Measurements from ENCODE around the gene RUVBL2.

Gene RUVBL2

DNA sequence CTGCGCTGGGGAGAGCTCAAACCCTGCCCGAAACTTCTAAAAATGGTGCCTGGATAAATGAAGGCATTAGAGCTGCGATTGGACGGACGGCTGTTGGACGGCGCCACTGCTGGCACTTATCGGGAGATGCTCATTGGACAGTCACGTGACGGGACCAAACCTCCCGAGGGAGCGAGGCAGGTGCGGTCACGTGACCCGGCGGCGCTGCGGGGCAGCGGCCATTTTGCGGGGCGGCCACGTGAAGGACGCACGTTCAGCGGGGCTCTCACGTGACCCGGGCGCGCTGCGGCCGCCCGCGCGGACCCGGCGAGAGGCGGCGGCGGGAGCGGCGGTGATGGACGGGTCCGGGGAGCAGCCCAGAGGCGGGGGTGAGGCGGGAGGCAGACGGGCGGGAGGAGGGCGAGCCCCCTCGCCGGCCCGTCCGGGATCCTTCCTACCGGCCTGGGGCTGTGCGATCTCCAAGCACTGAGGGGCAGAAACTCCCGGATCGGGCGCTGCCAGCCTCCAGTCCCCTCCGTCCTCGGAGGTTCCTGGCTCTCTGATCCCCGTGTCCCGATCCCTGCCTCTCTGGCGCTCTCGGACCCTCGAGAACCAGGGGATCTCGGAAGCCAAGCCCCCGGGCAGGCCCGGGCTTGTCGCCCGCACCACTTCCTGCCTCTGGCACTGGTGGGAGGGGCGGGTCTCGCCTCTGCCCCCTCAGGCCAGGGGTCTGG is 38.9 kb upstream of the RUVBL2 start, which contains the start of gene BAX:
Gene BAX (plus strand): TSS at position 281 of the 713 bp plus-strand sequence. CDS start 54 bp downstream, at position 335.
- H3K9me3 ChIP-seq (ENCODE audit: control insufficient read depth in 1 of 2, low read length in 2 of 2) = no peaks in the 10 kb centered on the region
- peak within 1 kb of the TSS; percentile 94 to 98 for H3K9ac ChIP-seq (ENCODE audit: low read depth in 1 of 2, low read length in 2 of 2)
- H3K27me3 ChIP-seq (ENCODE audit: control insufficient read depth in 1 of 2, insufficient read depth in 2 of 2, low read length in 2 of 2) = no peaks in the 10 kb centered on the region
- H3K4me3 ChIP-seq (ENCODE audit: low read depth in 1 of 2, low read length in 2 of 2) = peak within 1 kb of the TSS; percentile 87 to 89
- peak within 1 kb of the TSS; percentile 74 for H3K27ac ChIP-seq (ENCODE audit: low read depth, low read length)
- H3K36me3 ChIP-seq (ENCODE audit: control insufficient read depth in 1 of 2, insufficient read depth in 2 of 2, low read length in 2 of 2) = peaks cover 0 to 7% of the 10 kb centered on the region in 2 donors
- peaks cover 12 to 14% of the 10 kb centered on the region in 2 donors for H3K4me1 ChIP-seq (ENCODE audit: control insufficient read depth in 1 of 2, insufficient read depth in 2 of 2, low read length in 2 of 2)

GRCh38 chr19:48955308-48955958 is 38.3 kb upstream of the RUVBL2 start:
- Histone ChIP-seq H3K4me1 (ENCODE audit: control insufficient read depth in 1 of 2, insufficient read depth in 2 of 2, low read length in 2 of 2) (peaks cover 12 to 18% of the 10 kb centered on the region in 2 donors), H3K36me3 (ENCODE audit: control insufficient read depth in 1 of 2, insufficient read depth in 2 of 2, low read length in 2 of 2) (peaks cover 0 to 7% of the 10 kb centered on the region in 2 donors), H3K9ac (ENCODE audit: low read depth in 1 of 2, low read length in 2 of 2) (peak overlapping the region; percentile 94 to 98), H3K27ac (ENCODE audit: low read depth, low read length) (peak overlapping the region; percentile 74), H3K27me3 (ENCODE audit: control insufficient read depth in 1 of 2, insufficient read depth in 2 of 2, low read length in 2 of 2) (no peaks in the 10 kb centered on the region), H3K9me3 (ENCODE audit: control insufficient read depth in 1 of 2, low read length in 2 of 2) (no peaks in the 10 kb centered on the region), H3K4me3 (ENCODE audit: low read depth in 1 of 2, low read length in 2 of 2) (peak overlapping the region; percentile 87 to 89)

GRCh38 chr19:48958006-48958405 is 35.7 kb upstream of the RUVBL2 start:
- no peaks in the 10 kb centered on the region for H3K27me3 ChIP-seq (ENCODE audit: control insufficient read depth in 1 of 2, insufficient read depth in 2 of 2, low read length in 2 of 2)
- peaks cover 0 to 7% of the 10 kb centered on the region in 2 donors for H3K36me3 ChIP-seq (ENCODE audit: control insufficient read depth in 1 of 2, insufficient read depth in 2 of 2, low read length in 2 of 2)
- H3K9me3 ChIP-seq (ENCODE audit: control insufficient read depth in 1 of 2, low read length in 2 of 2) = no peaks in the 10 kb centered on the region
- no peak overlapping the region for H3K27ac ChIP-seq (ENCODE audit: low read depth, low read length)
- H3K9ac ChIP-seq (ENCODE audit: low read depth in 1 of 2, low read length in 2 of 2) = no peak overlapping the region
- peaks cover 27 to 35% of the 10 kb centered on the region in 2 donors for H3K4me1 ChIP-seq (ENCODE audit: control insufficient read depth in 1 of 2, insufficient read depth in 2 of 2, low read length in 2 of 2)
- H3K4me3 ChIP-seq (ENCODE audit: low read depth in 1 of 2, low read length in 2 of 2) = no peak overlapping the region

DNA sequence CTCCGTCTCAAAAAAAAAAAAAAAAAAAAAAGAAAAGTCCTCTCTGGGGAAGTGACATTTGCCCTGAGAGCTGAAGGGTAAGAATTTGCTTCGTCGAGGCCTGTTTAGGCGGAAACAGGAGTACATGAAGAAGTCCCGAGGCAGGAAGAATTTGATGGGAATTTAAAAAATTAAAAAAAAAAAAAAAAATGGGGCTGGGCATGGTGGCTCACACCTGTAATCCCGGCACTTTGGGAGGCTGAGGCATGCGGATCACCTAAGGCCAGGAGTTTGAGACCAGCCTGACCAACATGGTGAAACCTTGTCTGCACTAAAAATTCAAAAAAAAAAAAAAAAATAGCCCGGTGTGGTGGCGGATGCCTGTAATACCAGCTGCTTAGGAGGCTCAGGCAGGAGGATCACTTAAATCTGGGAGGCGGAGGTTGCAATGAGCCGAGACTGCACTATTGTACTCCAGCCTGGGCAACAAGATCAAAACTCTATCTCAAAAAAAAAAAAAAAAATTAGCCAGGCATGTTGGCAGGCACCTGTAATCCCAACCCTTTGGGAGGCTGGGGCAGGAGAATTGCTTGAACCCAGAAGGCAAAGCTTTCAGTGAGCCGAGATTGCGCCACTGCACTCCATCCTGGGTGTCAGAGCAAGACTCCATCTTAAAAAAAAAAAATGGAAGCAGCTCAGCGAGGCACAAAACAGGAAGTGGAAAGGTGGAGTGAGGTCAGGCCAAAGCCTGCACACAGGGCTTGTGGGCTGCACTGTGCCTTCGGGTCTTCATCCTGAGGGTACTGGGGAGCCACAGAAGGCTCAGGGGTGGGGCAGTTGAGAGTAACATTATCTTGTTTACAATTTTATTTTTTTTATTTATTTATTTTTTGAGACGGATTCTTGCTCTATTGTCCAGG is 34.1 kb upstream of the RUVBL2 start:
- Histone ChIP-seq H3K27ac (ENCODE audit: low read depth, low read length) (no peak overlapping the region), H3K27me3 (ENCODE audit: control insufficient read depth in 1 of 2, insufficient read depth in 2 of 2, low read length in 2 of 2) (no peaks in the 10 kb centered on the region), H3K9me3 (ENCODE audit: control insufficient read depth in 1 of 2, low read length in 2 of 2) (no peaks in the 10 kb centered on the region), H3K4me1 (ENCODE audit: control insufficient read depth in 1 of 2, insufficient read depth in 2 of 2, low read length in 2 of 2) (peaks cover 35 to 50% of the 10 kb centered on the region in 2 donors), H3K4me3 (ENCODE audit: low read depth in 1 of 2, low read length in 2 of 2) (no peak overlapping the region), H3K36me3 (ENCODE audit: control insufficient read depth in 1 of 2, insufficient read depth in 2 of 2, low read length in 2 of 2) (peaks cover 0 to 7% of the 10 kb centered on the region in 2 donors), H3K9ac (ENCODE audit: low read depth in 1 of 2, low read length in 2 of 2) (peak overlapping the region in 1 of 2 donors; percentile 18)

GRCh38 chr19:48961051-48961649 is 32.5 kb upstream of the RUVBL2 start:
- Histone ChIP-seq H3K27ac (ENCODE audit: low read depth, low read length) (peak overlapping the region; percentile 88), H3K9ac (ENCODE audit: low read depth in 1 of 2, low read length in 2 of 2) (peak overlapping the region; percentile 22 to 25)

DNA sequence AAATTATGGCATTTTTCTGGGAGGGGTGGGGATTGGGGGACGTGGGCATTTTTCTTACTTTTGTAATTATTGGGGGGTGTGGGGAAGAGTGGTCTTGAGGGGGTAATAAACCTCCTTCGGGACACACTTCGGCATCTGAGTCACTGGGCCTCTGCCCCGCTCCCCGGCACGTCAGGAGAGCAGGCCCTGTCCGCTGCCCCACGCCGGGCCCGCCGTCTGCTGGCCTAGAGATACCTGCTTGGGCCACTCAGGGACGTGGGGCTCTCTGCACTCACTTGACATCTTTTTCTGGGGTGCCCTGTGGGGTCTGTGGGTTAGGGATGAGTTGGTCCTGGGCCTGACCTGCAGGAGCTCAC is 32.0 kb upstream of the RUVBL2 start:
- Histone ChIP-seq H3K27ac (ENCODE audit: low read depth, low read length) (peak overlapping the region; percentile 88), H3K4me1 (ENCODE audit: control insufficient read depth in 1 of 2, insufficient read depth in 2 of 2, low read length in 2 of 2) (peaks cover 24 to 46% of the 10 kb centered on the region in 2 donors), H3K36me3 (ENCODE audit: control insufficient read depth in 1 of 2, insufficient read depth in 2 of 2, low read length in 2 of 2) (peaks cover 0 to 10% of the 10 kb centered on the region in 2 donors), H3K9me3 (ENCODE audit: control insufficient read depth in 1 of 2, low read length in 2 of 2) (no peaks in the 10 kb centered on the region), H3K9ac (ENCODE audit: low read depth in 1 of 2, low read length in 2 of 2) (peak overlapping the region; percentile 79 to 90), H3K4me3 (ENCODE audit: low read depth in 1 of 2, low read length in 2 of 2) (peak overlapping the region; percentile 26 to 59), H3K27me3 (ENCODE audit: control insufficient read depth in 1 of 2, insufficient read depth in 2 of 2, low read length in 2 of 2) (no peaks in the 10 kb centered on the region)

More at GRCh38 chr19:48961051-48961649, 32.5 kb upstream of the RUVBL2 start:
- H3K36me3 ChIP-seq (ENCODE audit: control insufficient read depth in 1 of 2, insufficient read depth in 2 of 2, low read length in 2 of 2) = peaks cover 0 to 5% of the 10 kb centered on the region in 2 donors
- H3K4me1 ChIP-seq (ENCODE audit: control insufficient read depth in 1 of 2, insufficient read depth in 2 of 2, low read length in 2 of 2) = peaks cover 27 to 44% of the 10 kb centered on the region in 2 donors
- H3K27me3 ChIP-seq (ENCODE audit: control insufficient read depth in 1 of 2, insufficient read depth in 2 of 2, low read length in 2 of 2) = no peaks in the 10 kb centered on the region
- H3K9me3 ChIP-seq (ENCODE audit: control insufficient read depth in 1 of 2, low read length in 2 of 2) = no peaks in the 10 kb centered on the region
- H3K4me3 ChIP-seq (ENCODE audit: low read depth in 1 of 2, low read length in 2 of 2) = no peak overlapping the region

GRCh38 chr19:48962029-48962848 is 31.4 kb upstream of the RUVBL2 start:
- H3K9ac ChIP-seq (ENCODE audit: low read depth in 1 of 2, low read length in 2 of 2) = peak overlapping the region; percentile 79 to 90
- H3K36me3 ChIP-seq (ENCODE audit: control insufficient read depth in 1 of 2, insufficient read depth in 2 of 2, low read length in 2 of 2) = peaks cover 0 to 15% of the 10 kb centered on the region in 2 donors
- H3K27ac ChIP-seq (ENCODE audit: low read depth, low read length) = peak overlapping the region; percentile 88
- H3K9me3 ChIP-seq (ENCODE audit: control insufficient read depth in 1 of 2, low read length in 2 of 2) = no peaks in the 10 kb centered on the region
- peak overlapping the region; percentile 50 to 59 for H3K4me3 ChIP-seq (ENCODE audit: low read depth in 1 of 2, low read length in 2 of 2)
- H3K4me1 ChIP-seq (ENCODE audit: control insufficient read depth in 1 of 2, insufficient read depth in 2 of 2, low read length in 2 of 2) = peaks cover 29 to 52% of the 10 kb centered on the region in 2 donors
- no peaks in the 10 kb centered on the region for H3K27me3 ChIP-seq (ENCODE audit: control insufficient read depth in 1 of 2, insufficient read depth in 2 of 2, low read length in 2 of 2)

- H3K27ac ChIP-seq (ENCODE audit: low read depth, low read length) = peak overlapping the region; percentile 88
- H3K4me3 ChIP-seq (ENCODE audit: low read depth in 1 of 2, low read length in 2 of 2) = peak overlapping the region; percentile 50 to 59
- no peaks in the 10 kb centered on the region for H3K27me3 ChIP-seq (ENCODE audit: control insufficient read depth in 1 of 2, insufficient read depth in 2 of 2, low read length in 2 of 2)
- H3K4me1 ChIP-seq (ENCODE audit: control insufficient read depth in 1 of 2, insufficient read depth in 2 of 2, low read length in 2 of 2) = peaks cover 32 to 56% of the 10 kb centered on the region in 2 donors
- peaks cover 0 to 19% of the 10 kb centered on the region in 2 donors for H3K36me3 ChIP-seq (ENCODE audit: control insufficient read depth in 1 of 2, insufficient read depth in 2 of 2, low read length in 2 of 2)
- H3K9me3 ChIP-seq (ENCODE audit: control insufficient read depth in 1 of 2, low read length in 2 of 2) = no peaks in the 10 kb centered on the region
- peak overlapping the region; percentile 79 to 90 for H3K9ac ChIP-seq (ENCODE audit: low read depth in 1 of 2, low read length in 2 of 2)
Observed at GRCh38 chr19:48962849-48963165, 30.9 kb upstream of the RUVBL2 start.
